HepG2 (cell line): Measurements from ENCODE around the gene GMPPB. TPM values are rescaled to one million over a fixed set of nuclear protein-coding genes. Genes with fewer than 3 reads are reported as not detected.
A peak's percentile ranks its signal among the peaks of the same experiment; 100 is the strongest.

ENCODE experiments used
- ESRRA ChIP-seq: sonication (generic); formaldehyde crosslinking; IDR thresholded peaks from 2 replicates; pipeline ENCODE4 v1.5.1; 2020; ENCODE audit warnings: mild to moderate bottlenecking, low read depth, missing genetic modification reagents
- HDAC1 ChIP-seq: sonication (generic); formaldehyde crosslinking; IDR thresholded peaks from 2 replicates; pipeline ENCODE4 v1.5.1; 2020; ENCODE audit warnings: mild to moderate bottlenecking, missing genetic modification reagents
- HDAC2 ChIP-seq: sonication (generic); formaldehyde crosslinking; IDR thresholded peaks from 2 replicates; pipeline ENCODE4 v1.4.0; 2020; ENCODE audit warnings: missing genetic modification reagents
- MED13 ChIP-seq: sonication (generic); formaldehyde crosslinking; IDR thresholded peaks from 2 replicates; pipeline ENCODE4 v1.5.0; 2020; ENCODE audit warnings: missing genetic modification reagents
- NPAS2 ChIP-seq: sonication (generic); formaldehyde crosslinking; IDR thresholded peaks from 2 replicates; pipeline ENCODE4 v1.8.0; 2022; ENCODE audit warnings: mild to moderate bottlenecking, missing genetic modification reagents, borderline replicate concordance
- RFX3 ChIP-seq: IDR thresholded peaks from 2 replicates; pipeline ENCODE4 v1.6.1; 2016; ENCODE audit warnings: missing biosample characterization, missing genetic modification reagents
- TP53 ChIP-seq: sonication (generic); formaldehyde crosslinking; conservative IDR thresholded peaks from 2 replicates; pipeline ENCODE4 v1.4.0; 2020; ENCODE audit warnings: missing genetic modification reagents
- polyA plus RNA-seq, 8 experiments: library from polyadenylated mRNA; depleted of rRNA in 3 of 8; stranded (reverse) in 7 of 8; unstranded in 1 of 8; fragments of >200 nt; fragmentation: Illumina TruSeq in 4 of 8; extraction: Trizol in 4 of 8; gene quantifications; 2 replicates each; pipeline versions ENCODE4 v1.2.1 to v1.2.3, GENCODE V29; 2011 to 2016; ENCODE audit warnings: low read depth in 4 of 8, missing spikeins in 1 of 8, mixed read lengths in 1 of 8; ENCODE audit not compliant: insufficient read depth in 1 of 8
- total RNA-seq, 5 experiments: library from RNA; depleted of rRNA; stranded (reverse); fragments of >200 nt; fragmentation: Illumina TruSeq; extraction: Trizol; gene quantifications; 2 replicates each; pipeline ENCODE4 v1.2.3, GENCODE V29; 2016; ENCODE audit warnings: low read depth in 1 of 5
- TF ChIP-seq, protein P1 (sequence below): sonication (generic); formaldehyde crosslinking; IDR thresholded peaks from 2 replicates; pipeline ENCODE4 v1.5.1; 2020; ENCODE audit warnings: mild to moderate bottlenecking, missing genetic modification reagents, moderate library complexity
- TF ChIP-seq, protein P2 (sequence below): sonication (generic); formaldehyde crosslinking; IDR thresholded peaks from 2 replicates; pipeline ENCODE4 v1.4.0; 2020; ENCODE audit warnings: low read depth, missing genetic modification reagents
- TF ChIP-seq, protein P3 (sequence below): sonication (generic); formaldehyde crosslinking; IDR thresholded peaks from 2 replicates; pipeline ENCODE4 v1.8.0; 2022; ENCODE audit warnings: low read depth, missing genetic modification reagents
- TF ChIP-seq, protein P4 (sequence below): sonication (generic); formaldehyde crosslinking; IDR thresholded peaks from 2 replicates; pipeline ENCODE4 v1.5.1; 2020; ENCODE audit warnings: missing genetic modification reagents, mild to moderate bottlenecking, borderline replicate concordance
- TF ChIP-seq, protein P5 (sequence below): IDR thresholded peaks from 2 replicates; pipeline ENCODE4 v1.6.1; 2016; ENCODE audit warnings: control low read depth

Gene GMPPB
- total and polyA plus RNA-seq, 2 of the 13 experiments (the other 11 are each of a cell fraction or from before 2014, with no cell fraction given): 6.5 to 23.1 TPM

DNA sequence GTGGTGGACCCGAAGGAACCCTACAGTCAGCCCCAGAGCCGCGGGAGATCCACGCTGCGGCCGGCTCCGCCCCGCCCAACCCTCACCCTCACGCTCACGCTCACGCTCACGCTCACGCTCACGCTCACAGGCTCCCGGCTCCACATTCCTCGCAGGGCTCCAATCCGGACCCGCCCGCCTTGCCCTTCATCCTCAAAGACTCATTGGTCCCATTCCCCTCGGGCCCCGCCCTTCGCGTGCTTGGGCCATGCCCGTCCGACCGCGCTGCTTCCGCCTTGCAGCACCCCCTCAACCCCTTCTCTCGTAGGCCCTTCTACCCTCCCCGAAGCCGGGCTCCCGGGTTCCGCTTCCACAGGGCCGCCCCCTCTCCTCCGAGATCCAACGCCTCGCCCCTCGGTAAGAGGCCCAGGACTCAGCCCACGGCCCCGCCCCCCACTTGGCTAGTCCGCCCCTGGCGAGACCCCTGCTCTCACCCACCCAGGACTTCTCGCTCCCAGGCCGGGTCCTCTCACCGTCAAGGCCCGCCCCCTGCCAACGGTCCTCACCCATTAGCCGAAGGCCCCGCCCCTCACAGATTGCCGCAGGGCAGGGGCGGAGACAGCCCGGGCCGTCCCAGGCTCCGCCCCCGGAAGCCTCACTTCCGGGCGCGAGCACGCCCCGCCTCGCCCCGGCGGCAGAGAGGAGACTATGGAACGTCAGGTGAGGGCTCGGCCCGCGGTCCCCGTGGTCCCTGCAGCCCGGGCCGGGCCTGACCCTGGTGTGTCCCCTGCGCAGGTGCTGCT, 49.8 kb downstream of the GMPPB start, which contains the start of gene APEH (continued):
- TF ChIP-seq, protein P1, sequence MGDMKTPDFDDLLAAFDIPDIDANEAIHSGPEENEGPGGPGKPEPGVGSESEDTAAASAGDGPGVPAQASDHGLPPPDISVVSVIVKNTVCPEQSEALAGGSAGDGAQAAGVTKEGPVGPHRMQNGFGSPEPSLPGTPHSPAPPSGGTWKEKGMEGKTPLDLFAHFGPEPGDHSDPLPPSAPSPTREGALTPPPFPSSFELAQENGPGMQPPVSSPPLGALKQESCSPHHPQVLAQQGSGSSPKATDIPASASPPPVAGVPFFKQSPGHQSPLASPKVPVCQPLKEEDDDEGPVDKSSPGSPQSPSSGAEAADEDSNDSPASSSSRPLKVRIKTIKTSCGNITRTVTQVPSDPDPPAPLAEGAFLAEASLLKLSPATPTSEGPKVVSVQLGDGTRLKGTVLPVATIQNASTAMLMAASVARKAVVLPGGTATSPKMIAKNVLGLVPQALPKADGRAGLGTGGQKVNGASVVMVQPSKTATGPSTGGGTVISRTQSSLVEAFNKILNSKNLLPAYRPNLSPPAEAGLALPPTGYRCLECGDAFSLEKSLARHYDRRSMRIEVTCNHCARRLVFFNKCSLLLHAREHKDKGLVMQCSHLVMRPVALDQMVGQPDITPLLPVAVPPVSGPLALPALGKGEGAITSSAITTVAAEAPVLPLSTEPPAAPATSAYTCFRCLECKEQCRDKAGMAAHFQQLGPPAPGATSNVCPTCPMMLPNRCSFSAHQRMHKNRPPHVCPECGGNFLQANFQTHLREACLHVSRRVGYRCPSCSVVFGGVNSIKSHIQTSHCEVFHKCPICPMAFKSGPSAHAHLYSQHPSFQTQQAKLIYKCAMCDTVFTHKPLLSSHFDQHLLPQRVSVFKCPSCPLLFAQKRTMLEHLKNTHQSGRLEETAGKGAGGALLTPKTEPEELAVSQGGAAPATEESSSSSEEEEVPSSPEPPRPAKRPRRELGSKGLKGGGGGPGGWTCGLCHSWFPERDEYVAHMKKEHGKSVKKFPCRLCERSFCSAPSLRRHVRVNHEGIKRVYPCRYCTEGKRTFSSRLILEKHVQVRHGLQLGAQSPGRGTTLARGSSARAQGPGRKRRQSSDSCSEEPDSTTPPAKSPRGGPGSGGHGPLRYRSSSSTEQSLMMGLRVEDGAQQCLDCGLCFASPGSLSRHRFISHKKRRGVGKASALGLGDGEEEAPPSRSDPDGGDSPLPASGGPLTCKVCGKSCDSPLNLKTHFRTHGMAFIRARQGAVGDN (CRISPR knock-in tag): peak; percentile 94
- TF ChIP-seq NPAS2 (CRISPR knock-in tag): no peak
- TF ChIP-seq ESRRA (CRISPR knock-in tag): peak; percentile 54
- TF ChIP-seq, protein P2, sequence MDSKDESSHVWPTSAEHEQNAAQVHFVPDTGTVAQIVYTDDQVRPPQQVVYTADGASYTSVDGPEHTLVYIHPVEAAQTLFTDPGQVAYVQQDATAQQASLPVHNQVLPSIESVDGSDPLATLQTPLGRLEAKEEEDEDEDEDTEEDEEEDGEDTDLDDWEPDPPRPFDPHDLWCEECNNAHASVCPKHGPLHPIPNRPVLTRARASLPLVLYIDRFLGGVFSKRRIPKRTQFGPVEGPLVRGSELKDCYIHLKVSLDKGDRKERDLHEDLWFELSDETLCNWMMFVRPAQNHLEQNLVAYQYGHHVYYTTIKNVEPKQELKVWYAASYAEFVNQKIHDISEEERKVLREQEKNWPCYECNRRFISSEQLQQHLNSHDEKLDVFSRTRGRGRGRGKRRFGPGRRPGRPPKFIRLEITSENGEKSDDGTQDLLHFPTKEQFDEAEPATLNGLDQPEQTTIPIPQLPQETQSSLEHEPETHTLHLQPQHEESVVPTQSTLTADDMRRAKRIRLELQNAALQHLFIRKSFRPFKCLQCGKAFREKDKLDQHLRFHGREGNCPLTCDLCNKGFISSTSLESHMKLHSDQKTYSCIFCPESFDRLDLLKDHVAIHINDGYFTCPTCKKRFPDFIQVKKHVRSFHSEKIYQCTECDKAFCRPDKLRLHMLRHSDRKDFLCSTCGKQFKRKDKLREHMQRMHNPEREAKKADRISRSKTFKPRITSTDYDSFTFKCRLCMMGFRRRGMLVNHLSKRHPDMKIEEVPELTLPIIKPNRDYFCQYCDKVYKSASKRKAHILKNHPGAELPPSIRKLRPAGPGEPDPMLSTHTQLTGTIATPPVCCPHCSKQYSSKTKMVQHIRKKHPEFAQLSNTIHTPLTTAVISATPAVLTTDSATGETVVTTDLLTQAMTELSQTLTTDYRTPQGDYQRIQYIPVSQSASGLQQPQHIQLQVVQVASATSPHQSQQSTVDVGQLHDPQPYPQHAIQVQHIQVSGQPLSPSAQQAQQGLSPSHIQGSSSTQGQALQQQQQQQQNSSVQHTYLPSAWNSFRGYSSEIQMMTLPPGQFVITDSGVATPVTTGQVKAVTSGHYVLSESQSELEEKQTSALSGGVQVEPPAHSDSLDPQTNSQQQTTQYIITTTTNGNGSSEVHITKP (CRISPR knock-in tag): no peak
- TF ChIP-seq, protein P3, sequence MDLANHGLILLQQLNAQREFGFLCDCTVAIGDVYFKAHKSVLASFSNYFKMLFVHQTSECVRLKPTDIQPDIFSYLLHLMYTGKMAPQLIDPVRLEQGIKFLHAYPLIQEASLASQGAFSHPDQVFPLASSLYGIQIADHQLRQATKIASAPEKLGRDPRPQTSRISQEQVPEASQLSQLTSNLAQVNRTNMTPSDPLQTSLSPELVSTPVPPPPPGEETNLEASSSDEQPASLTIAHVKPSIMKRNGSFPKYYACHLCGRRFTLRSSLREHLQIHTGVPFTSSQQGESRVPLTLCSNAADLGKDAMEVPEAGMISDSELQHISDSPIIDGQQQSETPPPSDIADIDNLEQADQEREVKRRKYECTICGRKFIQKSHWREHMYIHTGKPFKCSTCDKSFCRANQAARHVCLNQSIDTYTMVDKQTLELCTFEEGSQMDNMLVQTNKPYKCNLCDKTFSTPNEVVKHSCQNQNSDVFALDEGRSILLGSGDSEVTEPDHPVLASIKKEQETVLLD: peak; percentile 90; the same call in 1 of the 2 replicates
- TF ChIP-seq MED13 (CRISPR knock-in tag): peak; percentile 34; the same call in 1 of the 2 replicates
- TF ChIP-seq, protein P4, sequence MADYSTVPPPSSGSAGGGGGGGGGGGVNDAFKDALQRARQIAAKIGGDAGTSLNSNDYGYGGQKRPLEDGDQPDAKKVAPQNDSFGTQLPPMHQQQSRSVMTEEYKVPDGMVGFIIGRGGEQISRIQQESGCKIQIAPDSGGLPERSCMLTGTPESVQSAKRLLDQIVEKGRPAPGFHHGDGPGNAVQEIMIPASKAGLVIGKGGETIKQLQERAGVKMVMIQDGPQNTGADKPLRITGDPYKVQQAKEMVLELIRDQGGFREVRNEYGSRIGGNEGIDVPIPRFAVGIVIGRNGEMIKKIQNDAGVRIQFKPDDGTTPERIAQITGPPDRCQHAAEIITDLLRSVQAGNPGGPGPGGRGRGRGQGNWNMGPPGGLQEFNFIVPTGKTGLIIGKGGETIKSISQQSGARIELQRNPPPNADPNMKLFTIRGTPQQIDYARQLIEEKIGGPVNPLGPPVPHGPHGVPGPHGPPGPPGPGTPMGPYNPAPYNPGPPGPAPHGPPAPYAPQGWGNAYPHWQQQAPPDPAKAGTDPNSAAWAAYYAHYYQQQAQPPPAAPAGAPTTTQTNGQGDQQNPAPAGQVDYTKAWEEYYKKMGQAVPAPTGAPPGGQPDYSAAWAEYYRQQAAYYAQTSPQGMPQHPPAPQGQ: no peak
- peak; percentile 81 for TF ChIP-seq HDAC1 (CRISPR knock-in tag)
- TF ChIP-seq HDAC2 (CRISPR knock-in tag): no peak; the same call in none of the 2 replicates
- no peak for TF ChIP-seq TP53 (CRISPR knock-in tag)
- no peak for TF ChIP-seq RFX3 (CRISPR knock-in tag)
- TF ChIP-seq, protein P5, sequence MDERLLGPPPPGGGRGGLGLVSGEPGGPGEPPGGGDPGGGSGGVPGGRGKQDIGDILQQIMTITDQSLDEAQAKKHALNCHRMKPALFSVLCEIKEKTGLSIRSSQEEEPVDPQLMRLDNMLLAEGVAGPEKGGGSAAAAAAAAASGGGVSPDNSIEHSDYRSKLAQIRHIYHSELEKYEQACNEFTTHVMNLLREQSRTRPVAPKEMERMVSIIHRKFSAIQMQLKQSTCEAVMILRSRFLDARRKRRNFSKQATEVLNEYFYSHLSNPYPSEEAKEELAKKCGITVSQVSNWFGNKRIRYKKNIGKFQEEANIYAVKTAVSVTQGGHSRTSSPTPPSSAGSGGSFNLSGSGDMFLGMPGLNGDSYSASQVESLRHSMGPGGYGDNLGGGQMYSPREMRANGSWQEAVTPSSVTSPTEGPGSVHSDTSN: peak; percentile 45; the same call in 1 of the 2 replicates
